GM21737 (cell line): ENCODE data around the gene IRF7.

Source experiments
- ATAC-seq: cut with Tn5 transposase; IDR thresholded peaks from one replicate; pipeline ENCODE4 v1.9.1; 2021; ENCODE audit warnings: mild to moderate bottlenecking, moderate library complexity; ENCODE audit not compliant: unreplicated experiment

Gene IRF7

GRCh38 chr11:641806-642370, 26.1 kb upstream of the IRF7 start:
- no peak for ATAC-seq

DNA sequence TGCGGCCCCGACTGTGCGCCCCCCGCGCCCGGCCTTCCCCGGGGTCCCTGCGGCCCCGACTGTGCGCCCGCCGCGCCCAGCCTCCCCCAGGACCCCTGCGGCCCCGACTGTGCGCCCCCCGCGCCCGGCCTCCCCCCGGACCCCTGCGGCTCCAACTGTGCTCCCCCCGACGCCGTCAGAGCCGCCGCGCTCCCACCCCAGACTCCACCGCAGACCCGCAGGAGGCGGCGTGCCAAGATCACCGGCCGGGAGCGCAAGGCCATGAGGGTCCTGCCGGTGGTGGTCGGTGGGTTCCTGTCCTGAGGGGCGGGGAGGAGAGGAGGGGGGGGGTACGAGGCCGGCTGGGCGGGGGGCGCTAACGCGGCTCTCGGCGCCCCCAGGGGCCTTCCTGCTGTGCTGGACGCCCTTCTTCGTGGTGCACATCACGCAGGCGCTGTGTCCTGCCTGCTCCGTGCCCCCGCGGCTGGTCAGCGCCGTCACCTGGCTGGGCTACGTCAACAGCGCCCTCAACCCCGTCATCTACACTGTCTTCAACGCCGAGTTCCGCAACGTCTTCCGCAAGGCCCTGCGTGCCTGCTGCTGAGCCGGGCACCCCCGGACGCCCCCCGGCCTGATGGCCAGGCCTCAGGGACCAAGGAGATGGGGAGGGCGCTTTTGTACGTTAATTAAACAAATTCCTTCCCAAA, 24.4 kb upstream of the IRF7 start:
- no peak for ATAC-seq

DNA sequence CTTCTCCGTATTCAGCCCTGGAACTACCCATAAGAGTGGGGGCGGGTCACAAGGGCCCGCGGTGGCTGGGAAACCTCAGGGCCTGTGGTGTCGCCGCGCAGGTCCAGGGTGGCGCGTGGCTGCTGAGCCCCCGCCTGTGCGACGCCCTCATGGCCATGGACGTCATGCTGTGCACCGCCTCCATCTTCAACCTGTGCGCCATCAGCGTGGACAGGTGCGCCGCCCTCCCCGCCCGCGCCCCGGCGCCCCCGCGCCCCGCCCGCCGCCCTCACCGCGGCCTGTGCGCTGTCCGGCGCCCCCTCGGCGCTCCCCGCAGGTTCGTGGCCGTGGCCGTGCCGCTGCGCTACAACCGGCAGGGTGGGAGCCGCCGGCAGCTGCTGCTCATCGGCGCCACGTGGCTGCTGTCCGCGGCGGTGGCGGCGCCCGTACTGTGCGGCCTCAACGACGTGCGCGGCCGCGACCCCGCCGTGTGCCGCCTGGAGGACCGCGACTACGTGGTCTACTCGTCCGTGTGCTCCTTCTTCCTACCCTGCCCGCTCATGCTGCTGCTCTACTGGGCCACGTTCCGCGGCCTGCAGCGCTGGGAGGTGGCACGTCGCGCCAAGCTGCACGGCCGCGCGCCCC, 23.7 kb upstream of the IRF7 start:
- ATAC-seq: no peak

- ATAC-seq: no peak
Measured at GRCh38 chr11:638631-639331, 23.0 kb upstream of the IRF7 start.

- ATAC-seq: no peak
Measured at GRCh38 chr11:637593-638521, 22.1 kb upstream of the IRF7 start.

GRCh38 chr11:637333-637592, 21.5 kb upstream of the IRF7 start:
- no peak for ATAC-seq

- no peak for ATAC-seq
Measured at GRCh38 chr11:636511-637332, 21.0 kb upstream of the IRF7 start, which contains the start of gene DRD4. Gene DRD4, plus strand, starts transcription at chr11:637269. Its CDS starts 36 bp downstream, at chr11:637305.

GRCh38 chr11:635945-636510, 20.3 kb upstream of the IRF7 start:
- ATAC-seq: no peak

GRCh38 chr11:630871-631270, 15.1 kb upstream of the IRF7 start:
- no peak for ATAC-seq

DNA sequence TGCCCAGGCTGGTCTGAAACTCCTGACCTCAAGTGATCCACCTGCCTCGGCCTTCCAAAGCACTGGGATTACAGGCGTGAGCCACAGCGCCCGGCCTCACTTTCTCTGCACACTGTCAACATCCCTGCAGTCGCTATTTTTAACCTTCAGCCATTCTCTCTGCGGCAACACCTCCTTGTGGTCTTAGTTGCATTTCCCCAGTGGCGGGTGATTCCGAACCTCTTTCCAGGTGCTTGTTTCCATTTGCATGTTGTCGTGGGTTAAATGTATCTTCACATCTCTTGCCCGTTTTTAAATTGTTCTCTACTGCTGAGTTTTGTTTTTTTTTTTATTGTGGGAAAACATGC, 13.5 kb upstream of the IRF7 start:
- no peak for ATAC-seq

DNA sequence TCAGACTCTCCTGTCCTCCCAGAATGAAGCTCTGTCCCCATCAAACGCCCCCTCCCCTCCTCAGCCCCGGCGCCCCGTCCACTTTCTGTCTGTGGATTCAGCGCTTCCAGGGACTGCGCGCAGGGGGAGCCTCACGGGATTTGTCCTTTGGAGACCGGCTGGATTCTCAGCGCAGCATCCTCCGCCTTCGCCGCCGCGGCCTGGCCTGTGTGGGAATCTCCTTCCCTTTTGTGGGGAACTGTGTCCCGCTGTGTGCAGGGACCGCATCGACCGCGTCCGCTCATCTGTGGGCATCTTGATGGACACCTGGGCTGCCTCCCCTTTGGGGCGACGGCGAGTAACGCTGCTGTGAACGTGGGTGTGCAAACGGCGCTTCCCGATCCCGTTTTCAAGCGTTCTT, 12.3 kb upstream of the IRF7 start:
- no peak for ATAC-seq

- no peak for ATAC-seq
Measured at GRCh38 chr11:627308-627576, 11.5 kb upstream of the IRF7 start.

GRCh38 chr11:626475-627307, 10.9 kb upstream of the IRF7 start, which contains the start of gene SCT:
Gene SCT, minus strand, starts transcription at chr11:627181. Its CDS starts 38 bp downstream, at chr11:627143.
- ATAC-seq: no peak

GRCh38 chr11:625636-626268, 10.0 kb upstream of the IRF7 start:
- ATAC-seq: no peak

- no peak for ATAC-seq
Measured at GRCh38 chr11:624705-625635, 9.2 kb upstream of the IRF7 start, which contains the start of gene CDHR5. Gene CDHR5, minus strand, starts transcription at chr11:624955. Its CDS starts 53 bp downstream, at chr11:624902.

GRCh38 chr11:623999-624704, 8.4 kb upstream of the IRF7 start:
- ATAC-seq: no peak

DNA sequence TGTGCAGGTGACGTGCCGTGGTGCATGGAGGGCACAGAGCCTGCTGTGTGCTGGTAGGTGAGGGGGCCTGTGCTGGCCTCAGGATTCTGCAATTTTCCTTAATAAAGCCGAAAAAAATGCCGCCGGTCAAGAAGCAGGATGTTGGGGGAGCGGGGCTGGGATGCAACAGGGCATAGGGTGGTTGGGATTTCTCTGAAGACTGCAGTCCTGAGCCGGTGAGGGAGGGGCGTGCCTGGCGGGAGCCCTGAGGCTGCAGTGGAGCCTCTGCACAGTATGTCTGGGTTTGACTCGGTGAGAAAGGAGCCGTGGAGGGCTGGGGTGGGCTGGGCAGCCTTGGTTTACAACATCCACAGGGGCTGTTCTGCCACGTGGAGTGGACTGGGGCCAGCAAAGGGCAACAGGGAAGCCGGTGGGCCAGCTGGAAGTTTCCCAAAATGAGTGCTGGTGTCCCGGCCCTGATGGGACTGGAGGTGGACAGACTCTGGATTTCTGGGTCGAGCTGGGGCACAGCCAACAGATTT, 7.7 kb upstream of the IRF7 start:
- no peak for ATAC-seq
